ENCODE results near the gene DCTN4. TPM values are rescaled to one million over a fixed set of nuclear protein-coding genes. Genes with fewer than 3 reads are reported as not detected.

The DCTN4 gene
- 52.5 and 72.4 TPM in 2 replicates for total RNA-seq

DNA sequence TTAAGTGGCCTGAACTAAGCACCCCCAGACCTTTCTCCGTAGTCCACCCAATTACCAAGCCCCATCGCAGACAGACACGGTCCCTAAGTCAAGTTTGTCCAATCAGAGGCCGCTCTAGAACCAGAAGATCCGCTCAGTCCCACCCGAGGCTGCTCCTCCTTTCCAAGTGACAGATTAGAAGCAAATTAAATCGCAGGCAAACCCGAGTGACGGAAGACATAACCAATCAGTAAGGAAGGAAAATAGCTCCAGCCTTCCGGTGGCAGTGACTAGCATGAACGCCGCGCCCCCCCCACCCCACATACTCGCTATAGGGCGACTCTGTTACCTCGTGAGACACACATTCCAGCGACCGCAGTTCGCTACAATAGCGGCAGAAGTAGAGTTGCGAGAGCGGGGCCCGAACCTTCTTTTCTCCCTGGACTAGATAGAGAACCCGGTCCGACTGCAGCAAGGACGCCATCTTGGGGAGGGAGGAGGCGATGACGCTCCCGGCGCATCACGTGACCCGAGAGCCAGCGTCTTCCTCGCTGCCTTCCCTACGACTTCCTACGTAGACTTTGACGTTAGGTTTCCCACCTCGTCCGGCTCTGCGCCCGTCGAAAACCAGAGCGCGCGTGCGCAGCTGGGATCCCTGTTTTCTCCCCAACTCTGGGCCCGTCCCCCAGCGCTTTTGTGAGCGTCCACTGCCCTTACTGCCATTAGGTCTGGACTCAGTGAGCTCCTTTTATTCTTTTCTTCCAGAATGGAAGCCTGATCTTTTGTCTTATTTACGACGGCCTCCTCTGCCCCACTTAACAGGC lies at the start of gene DCTN4:
Gene DCTN4, minus strand, starts transcription at position 487 of the 803 bp plus-strand sequence. Its CDS starts 24 bp downstream, at position 463.

DNA sequence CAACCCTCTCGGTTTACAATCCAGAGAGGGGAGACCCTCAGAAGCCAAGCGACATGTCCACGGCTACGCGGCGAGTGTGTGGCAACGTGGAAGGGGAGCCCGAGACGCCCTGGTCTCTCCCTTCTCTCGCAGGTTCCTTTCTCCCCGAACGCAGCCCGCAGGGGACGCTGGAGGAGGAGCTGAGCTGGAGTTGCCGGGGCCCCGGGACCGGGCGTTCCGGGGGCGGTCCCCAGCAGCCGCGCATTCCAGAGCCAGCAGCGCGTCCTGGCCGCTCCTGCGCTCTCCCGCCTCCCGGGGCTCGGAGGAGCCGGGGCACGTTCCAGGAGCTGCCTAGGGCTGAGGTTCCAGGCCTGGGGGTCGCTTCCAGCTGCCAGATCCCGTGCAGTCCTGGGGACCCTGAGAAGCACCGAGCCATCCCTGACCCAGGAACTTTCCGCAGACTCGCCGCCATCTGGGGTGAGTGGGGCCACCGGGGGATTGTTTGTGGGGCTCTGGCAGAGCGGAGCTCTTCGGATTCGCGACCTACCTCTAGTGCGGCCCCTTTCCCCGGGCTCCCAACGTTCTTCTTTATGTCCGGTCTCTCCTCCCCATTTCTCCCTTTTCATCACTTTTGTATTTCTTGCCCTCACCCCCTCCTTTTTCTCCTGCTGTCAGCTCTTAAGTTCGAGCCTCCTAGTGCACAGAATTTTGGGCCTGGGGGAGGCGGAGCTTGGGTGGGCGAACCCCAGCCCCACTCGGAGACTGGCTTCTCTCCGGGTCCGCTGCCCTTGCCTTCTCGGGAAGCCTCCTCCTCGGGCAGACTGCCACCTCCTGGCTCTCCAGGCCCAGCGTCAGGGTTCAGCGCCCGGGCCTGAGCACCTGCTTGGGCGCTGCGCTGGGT lies 19.9 kb upstream of the DCTN4 start, which contains the start of gene SMIM3:
Gene SMIM3, plus strand, starts transcription at position 241 of the 880 bp plus-strand sequence. CDS start 16,684 bp downstream, outside the sequence.

DNA sequence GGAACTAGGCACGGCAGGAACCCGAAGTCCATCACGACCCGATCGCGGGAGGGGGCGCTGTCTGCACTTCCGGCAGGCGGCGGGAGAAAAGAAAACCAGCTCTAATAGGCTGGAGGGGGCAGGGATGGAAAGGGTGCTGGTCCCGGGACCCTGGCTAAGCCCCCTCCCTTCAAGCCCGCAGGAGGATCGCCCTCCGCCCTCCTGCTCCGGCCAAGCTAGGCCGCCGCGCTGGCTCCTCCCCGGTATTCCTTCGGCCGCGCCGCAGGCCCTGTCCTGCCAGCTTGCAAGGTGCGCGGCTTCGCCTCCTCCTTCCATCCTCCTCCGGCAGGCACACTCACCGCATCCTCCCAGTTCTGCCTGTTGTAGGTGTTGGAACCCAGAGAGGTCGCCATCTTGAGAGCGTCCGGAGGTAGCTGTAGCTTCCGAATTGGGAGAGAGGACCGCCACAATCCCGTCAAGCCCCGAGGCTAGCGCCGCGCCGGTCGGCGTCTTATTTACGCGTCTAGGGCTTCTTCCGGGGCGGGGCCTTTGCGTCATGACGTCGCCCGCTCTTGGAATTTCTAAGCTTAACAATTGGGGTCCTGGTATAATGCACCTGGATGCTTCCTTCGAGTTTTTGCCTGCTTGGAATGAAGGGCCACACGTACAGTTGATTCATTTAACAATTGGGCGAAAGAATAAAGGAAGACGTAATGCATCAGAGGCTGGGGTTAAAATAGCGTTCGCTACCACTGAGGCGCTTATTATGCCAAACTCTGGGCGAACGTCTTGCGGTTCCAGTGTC lies 58.0 kb downstream of the DCTN4 start, which contains the start of gene RBM22:
Gene RBM22, minus strand, starts transcription at position 469 of the 784 bp plus-strand sequence. Its CDS starts 77 bp downstream, at position 392.

DNA sequence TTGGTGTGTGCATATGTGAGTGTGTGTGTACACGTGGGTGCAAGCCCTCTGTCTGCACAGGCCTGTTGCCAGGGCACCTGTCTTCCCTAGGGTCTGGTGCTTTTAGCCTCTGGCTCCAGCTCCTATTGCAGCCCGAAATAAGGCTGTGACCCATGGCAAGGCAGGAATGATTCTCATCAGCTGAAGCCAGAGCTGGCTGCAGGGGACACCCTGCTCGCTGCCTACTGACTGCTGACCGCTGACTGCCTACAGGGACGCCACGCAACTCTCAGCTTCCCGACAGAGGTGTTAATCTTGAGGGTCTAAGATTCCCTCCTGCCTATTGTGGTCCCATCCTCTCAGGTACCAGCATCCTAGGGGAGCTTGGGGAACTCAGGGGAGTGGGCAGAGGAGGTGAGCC lies 97.7 kb downstream of the DCTN4 start, which contains the start of gene MYOZ3:
Gene MYOZ3, plus strand, starts transcription at position 166 of the 400 bp plus-strand sequence. CDS start 1,691 bp downstream, outside the sequence.

Other genes with a start within 250 kb of the DCTN4 start
- 7.3 and 8.2 TPM in 2 replicates for gene SYNPO, start 118.4 kb downstream of the DCTN4 start, total RNA-seq
- gene MYOZ3, start 97.8 kb downstream of the DCTN4 start, total RNA-seq, result 0.38 and 0.85 TPM in 2 replicates
- gene RBM22, start 58.0 kb downstream of the DCTN4 start, total RNA-seq, result 22.6 and 25.5 TPM in 2 replicates
- 123 and 182 TPM in 2 replicates for gene SMIM3, start 19.7 kb upstream of the DCTN4 start, total RNA-seq
- not detected in 2 replicates for gene IRGM, start 87.5 kb upstream of the DCTN4 start, total RNA-seq
- 3.9 and 5.6 TPM in 2 replicates for gene ZNF300, start 146.0 kb upstream of the DCTN4 start, total RNA-seq